Measurements from ENCODE around the gene DMRTA1. TPM values are rescaled to one million over a fixed set of nuclear protein-coding genes. Genes with fewer than 3 reads are reported as not detected.
"Not testable (repeated sequence)": the region's sequence is repeated elsewhere in the genome, so short reads cannot be mapped to it uniquely, and the experiment has no call there.

The DMRTA1 gene
- total RNA-seq, 1 donor from 2014 or later, result 0.52 TPM

DNA sequence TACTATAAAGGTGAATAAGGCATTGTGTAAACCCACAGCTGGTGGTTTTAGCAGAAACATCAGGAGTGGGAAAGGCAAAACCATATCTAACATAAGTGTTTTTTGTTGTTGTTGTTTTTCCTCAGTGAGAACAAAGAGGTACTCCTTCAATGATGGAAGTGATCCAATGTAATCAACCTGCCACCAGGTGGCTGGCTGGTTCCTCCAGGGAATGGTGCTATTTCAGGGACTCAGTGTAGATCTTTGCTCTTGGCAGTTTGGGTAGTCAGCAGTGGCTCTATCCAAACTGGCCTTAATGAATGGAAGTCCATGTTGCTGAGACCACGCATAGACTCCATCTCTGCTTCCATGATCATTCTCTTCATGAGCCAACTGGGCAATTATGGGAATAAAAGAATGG is 10.8 kb downstream of the DMRTA1 start:
- DNase-seq (ENCODE audit: low read depth), result no peak
- H3K4me3 ChIP-seq (ENCODE audit: low read depth, low read length), result no peak overlapping the region
- TF ChIP-seq, protein P1, sequence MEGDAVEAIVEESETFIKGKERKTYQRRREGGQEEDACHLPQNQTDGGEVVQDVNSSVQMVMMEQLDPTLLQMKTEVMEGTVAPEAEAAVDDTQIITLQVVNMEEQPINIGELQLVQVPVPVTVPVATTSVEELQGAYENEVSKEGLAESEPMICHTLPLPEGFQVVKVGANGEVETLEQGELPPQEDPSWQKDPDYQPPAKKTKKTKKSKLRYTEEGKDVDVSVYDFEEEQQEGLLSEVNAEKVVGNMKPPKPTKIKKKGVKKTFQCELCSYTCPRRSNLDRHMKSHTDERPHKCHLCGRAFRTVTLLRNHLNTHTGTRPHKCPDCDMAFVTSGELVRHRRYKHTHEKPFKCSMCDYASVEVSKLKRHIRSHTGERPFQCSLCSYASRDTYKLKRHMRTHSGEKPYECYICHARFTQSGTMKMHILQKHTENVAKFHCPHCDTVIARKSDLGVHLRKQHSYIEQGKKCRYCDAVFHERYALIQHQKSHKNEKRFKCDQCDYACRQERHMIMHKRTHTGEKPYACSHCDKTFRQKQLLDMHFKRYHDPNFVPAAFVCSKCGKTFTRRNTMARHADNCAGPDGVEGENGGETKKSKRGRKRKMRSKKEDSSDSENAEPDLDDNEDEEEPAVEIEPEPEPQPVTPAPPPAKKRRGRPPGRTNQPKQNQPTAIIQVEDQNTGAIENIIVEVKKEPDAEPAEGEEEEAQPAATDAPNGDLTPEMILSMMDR (conservative IDR thresholded peaks at IDR 0.05; ENCODE audit: low read depth, low read length), result peak; percentile 25

GRCh38 chr9:22463205-22463604 is 16.6 kb downstream of the DMRTA1 start:
- DNase-seq (ENCODE audit: low read depth), result no peak
- TF ChIP-seq, protein P1 (conservative IDR thresholded peaks at IDR 0.05; ENCODE audit: low read depth, low read length), result no peak
- H3K4me3 ChIP-seq (ENCODE audit: low read depth, low read length), result no peak overlapping the region

- no peak for DNase-seq (ENCODE audit: low read depth)
- H3K4me3 ChIP-seq (ENCODE audit: low read depth, low read length), result no peak overlapping the region
- TF ChIP-seq, protein P1 (conservative IDR thresholded peaks at IDR 0.05; ENCODE audit: low read depth, low read length), result peak; percentile 87
Observed at GRCh38 chr9:22469928-22470544, 23.4 kb downstream of the DMRTA1 start.

GRCh38 chr9:22481566-22481965 is 34.9 kb downstream of the DMRTA1 start:
- TF ChIP-seq, protein P1 (conservative IDR thresholded peaks at IDR 0.05; ENCODE audit: low read depth, low read length), result no peak
- no peak for DNase-seq (ENCODE audit: low read depth)
- no peak overlapping the region for H3K4me3 ChIP-seq (ENCODE audit: low read depth, low read length)

- TF ChIP-seq, protein P1 (conservative IDR thresholded peaks at IDR 0.05; ENCODE audit: low read depth, low read length), result no peak
- no peak overlapping the region for H3K4me3 ChIP-seq (ENCODE audit: low read depth, low read length)
- no peak for DNase-seq (ENCODE audit: low read depth)
Observed at GRCh38 chr9:22483528-22484070, 37.0 kb downstream of the DMRTA1 start.

GRCh38 chr9:22496197-22496596 is 49.6 kb downstream of the DMRTA1 start:
- DNase-seq (ENCODE audit: low read depth); H3K4me3 ChIP-seq (ENCODE audit: low read depth, low read length): not testable (repeated sequence)
